Karpas-422 (cell line): Measurements from ENCODE around the gene PAK1IP1. TPM values are rescaled to one million over a fixed set of nuclear protein-coding genes. Genes with fewer than 3 reads are reported as not detected.
"Not testable (repeated sequence)": the region's sequence is repeated elsewhere in the genome, so short reads cannot be mapped to it uniquely, and the experiment has no call there.

Experiments used
- DNase-seq: peaks from one replicate; pipeline ENCODE4 v3.0.0-alpha.2; 2015
- H2AFZ ChIP-seq: fragments of 200-600 bp; sonication (generic); 2 replicates; pipeline ENCODE4 v1.6.1; 2014; ENCODE audit warnings: antibody characterized with exemption, low read length, mixed read lengths
- H3K27ac ChIP-seq: fragments of 200-600 bp; sonication (generic); 2 replicates; pipeline ENCODE4 v1.5.1; 2014; ENCODE audit warnings: mild to moderate bottlenecking, low read length, moderate library complexity
- H3K27me3 ChIP-seq: fragments of 200-600 bp; sonication (generic); 2 replicates; pipeline ENCODE4 v1.6.1; 2014; ENCODE audit warnings: low read length, mixed read lengths
- H3K36me3 ChIP-seq: fragments of 200-600 bp; sonication (generic); 2 replicates; pipeline ENCODE4 v1.6.1; 2014; ENCODE audit warnings: low read length, mixed read lengths; ENCODE audit not compliant: insufficient read depth
- H3K4me1 ChIP-seq: fragments of 200-600 bp; sonication (generic); 2 replicates; pipeline ENCODE4 v1.6.1; 2014; ENCODE audit warnings: mild to moderate bottlenecking, low read length, mixed read lengths
- H3K4me2 ChIP-seq: fragments of 200-600 bp; sonication (generic); 2 replicates; pipeline ENCODE4 v1.6.1; 2014; ENCODE audit warnings: low read length, low read depth, mild to moderate bottlenecking; ENCODE audit not compliant: poor library complexity, severe bottlenecking
- H3K4me3 ChIP-seq: fragments of 200-600 bp; sonication (generic); 2 replicates; pipeline ENCODE4 v1.5.1; 2014; ENCODE audit warnings: mild to moderate bottlenecking, antibody characterized with exemption, low read length, mixed read lengths
- H3K79me2 ChIP-seq: fragments of 200-600 bp; sonication (generic); 2 replicates; pipeline ENCODE4 v1.6.1; 2014; ENCODE audit warnings: mild to moderate bottlenecking, low read length, mixed read lengths
- H3K9ac ChIP-seq: fragments of 200-600 bp; sonication (generic); 2 replicates; pipeline ENCODE4 v1.6.0; 2014; ENCODE audit warnings: low read length
- H3K9me2 ChIP-seq: fragments of 200-600 bp; sonication (generic), shearing (Covaris generic); replicated peaks from 2 replicates; pipeline ENCODE4 v1.6.0; 2014; ENCODE audit warnings: mild to moderate bottlenecking, low read length, moderate library complexity; ENCODE audit not compliant: insufficient read depth
- H3K9me3 ChIP-seq: fragments of 300-700, 200-600 bp; sonication (generic); 2 replicates; pipeline ENCODE4 v1.6.1; 2014; ENCODE audit warnings: low read length, mixed read lengths
- H4K20me1 ChIP-seq: fragments of 200-600 bp; sonication (generic); 2 replicates; pipeline ENCODE4 v1.6.1; 2014; ENCODE audit warnings: mild to moderate bottlenecking, antibody characterized with exemption, low read length, low read depth; ENCODE audit not compliant: insufficient read depth
- small RNA-seq: library from RNA; depleted of rRNA; stranded (forward); fragments of <200 nt; gene quantifications from one replicate; pipeline ENCODE3, GENCODE V24; 2014
- total RNA-seq: library from RNA; depleted of rRNA; stranded (reverse); fragments of >200 nt; shearing (Covaris generic); gene quantifications from 2 replicates; pipeline ENCODE4 v1.2.3, GENCODE V29; 2014; ENCODE audit warnings: low replicate concordance; rRNA removed

The PAK1IP1 gene
- total RNA-seq, 1 experiment from 2014 or later = 14.3 TPM

DNA sequence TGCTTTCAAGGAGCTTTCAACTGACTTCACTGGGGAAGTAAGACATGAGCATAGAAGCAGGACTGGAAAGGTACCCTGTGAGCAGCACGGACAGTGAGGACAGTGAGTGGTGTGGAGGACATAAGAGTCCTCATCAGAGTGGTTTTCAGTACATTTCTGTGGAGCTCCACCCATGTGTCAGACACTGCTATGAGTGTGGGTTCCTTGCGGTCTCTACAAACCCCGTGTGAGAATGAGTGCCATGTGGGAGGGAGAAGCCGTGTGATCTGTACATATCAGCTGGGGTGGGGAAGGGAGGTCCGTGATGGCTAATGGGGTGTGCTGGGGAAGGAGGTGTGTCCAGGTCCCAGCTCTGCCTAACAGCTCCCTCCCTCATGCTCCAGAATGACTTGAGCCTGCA lies 57.0 kb downstream of the PAK1IP1 start:
- H3K27me3 ChIP-seq, H4K20me1 ChIP-seq, H2AFZ ChIP-seq, H3K4me3 ChIP-seq, H3K9ac ChIP-seq, H3K4me2 ChIP-seq, H3K9me2 ChIP-seq, H3K27ac ChIP-seq, H3K9me3 ChIP-seq, DNase-seq: not testable (repeated sequence)
- peaks cover 18% of the 10 kb centered on the region for H3K4me1 ChIP-seq
- peaks cover 81% of the 10 kb centered on the region for H3K79me2 ChIP-seq
- H3K36me3 ChIP-seq = peaks cover 36% of the 10 kb centered on the region; the same call in 1 of the 2 replicates

DNA sequence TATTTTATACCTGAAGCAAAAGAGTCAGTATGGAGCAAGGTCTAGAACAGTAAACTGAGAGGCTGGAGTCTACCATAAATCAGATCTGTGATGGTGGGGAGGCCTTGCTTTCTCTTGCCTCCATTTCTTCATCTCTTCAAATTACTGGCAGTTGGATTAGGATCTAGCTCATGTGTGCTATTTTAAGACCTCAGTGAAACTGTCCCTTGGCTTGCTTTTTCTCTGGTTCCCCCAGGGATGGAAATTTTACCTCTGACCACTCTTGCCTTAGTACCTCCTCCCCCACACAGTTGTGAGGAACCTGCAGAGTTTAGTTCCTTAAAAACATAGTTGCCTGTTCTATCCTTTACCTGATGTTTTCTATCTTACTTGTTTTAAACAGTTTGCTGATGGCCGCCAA lies 61.3 kb downstream of the PAK1IP1 start:
- no peak overlapping the region for H3K4me3 ChIP-seq
- no peak for DNase-seq
- H3K27me3 ChIP-seq = no peaks in the 10 kb centered on the region
- no peaks in the 10 kb centered on the region for H3K9me2 ChIP-seq
- no peak overlapping the region for H2AFZ ChIP-seq
- no peak overlapping the region for H3K27ac ChIP-seq
- H3K4me1 ChIP-seq = no peaks in the 10 kb centered on the region
- H4K20me1 ChIP-seq = no peaks in the 10 kb centered on the region
- no peak overlapping the region for H3K9ac ChIP-seq
- H3K79me2 ChIP-seq = peaks cover 44% of the 10 kb centered on the region
- H3K4me2 ChIP-seq = no peak overlapping the region
- H3K9me3 ChIP-seq = no peaks in the 10 kb centered on the region
- peaks cover 38% of the 10 kb centered on the region; the same call in 1 of the 2 replicates for H3K36me3 ChIP-seq

Small RNAs within 50 kb of the gene (small RNA-seq; reads per million reads assigned to genes)
- gene RF00019 (not detected), gene RNA5SP203 (not detected)

Other genes starting within 250 kb of the PAK1IP1 start
- gene GCNT2, start 173.6 kb upstream of the PAK1IP1 start, total RNA-seq = 15.1 and 21.3 TPM in 2 replicates
- gene C6orf52, start 356 bp upstream of the PAK1IP1 start, total RNA-seq = not detected in 2 replicates
- gene TMEM14C, start 28.1 kb downstream of the PAK1IP1 start, total RNA-seq = 70.9 and 94.1 TPM in 2 replicates
- gene TMEM14B, start 52.8 kb downstream of the PAK1IP1 start, total RNA-seq = 81.0 and 121 TPM in 2 replicates
- not detected in 2 replicates for gene MAK, start 143.6 kb downstream of the PAK1IP1 start, total RNA-seq
- gene GCM2, start 187.1 kb downstream of the PAK1IP1 start, total RNA-seq = not detected in 2 replicates
- 0.11 TPM in 1 of 2 replicates, not detected in the other for gene SYCP2L, start 192.1 kb downstream of the PAK1IP1 start, total RNA-seq